ENCODE data around the gene TNFSF9. TPM values are rescaled to one million over a fixed set of nuclear protein-coding genes. Genes with fewer than 3 reads are reported as not detected.
"Not testable (repeated sequence)": the region's sequence is repeated elsewhere in the genome, so short reads cannot be mapped to it uniquely, and the experiment has no call there.

The TNFSF9 gene
- total RNA-seq, 1 donor from 2014 or later = 3.0 TPM

GRCh38 chr19:6564393-6564792 is 33.6 kb downstream of the TNFSF9 start:
- Mint-ChIP-seq H3K27me3 (ENCODE audit: unreplicated experiment) (no peaks in the 10 kb centered on the region), H3K9me3 (ENCODE audit: unreplicated experiment) (peaks cover 13% of the 10 kb centered on the region), H3K36me3 (ENCODE audit: low read depth, unreplicated experiment) (no peaks in the 10 kb centered on the region), H3K4me1 (ENCODE audit: unreplicated experiment) (no peaks in the 10 kb centered on the region), H3K27ac (ENCODE audit: unreplicated experiment) (no peak overlapping the region), H3K4me3 (ENCODE audit: unreplicated experiment) (no peak overlapping the region)
- no peak for TF ChIP-seq CTCF (IDR thresholded peaks at IDR 0.05; ENCODE audit: unreplicated experiment)
- DNase-seq (ENCODE audit: low spot score) = no peak

GRCh38 chr19:6566727-6567126 is 35.9 kb downstream of the TNFSF9 start:
- DNase-seq (ENCODE audit: low spot score); H3K4me1 Mint-ChIP-seq (ENCODE audit: unreplicated experiment); H3K27ac Mint-ChIP-seq (ENCODE audit: unreplicated experiment); H3K27me3 Mint-ChIP-seq (ENCODE audit: unreplicated experiment); H3K36me3 Mint-ChIP-seq (ENCODE audit: low read depth, unreplicated experiment); H3K4me3 Mint-ChIP-seq (ENCODE audit: unreplicated experiment): not testable (repeated sequence)
- peaks cover 18% of the 10 kb centered on the region for H3K9me3 Mint-ChIP-seq (ENCODE audit: unreplicated experiment)

- no peak for DNase-seq (ENCODE audit: low spot score)
- TF ChIP-seq CTCF (IDR thresholded peaks at IDR 0.05; ENCODE audit: unreplicated experiment) = no peak
- Mint-ChIP-seq H3K36me3 (ENCODE audit: low read depth, unreplicated experiment) (no peaks in the 10 kb centered on the region), H3K4me1 (ENCODE audit: unreplicated experiment) (no peaks in the 10 kb centered on the region), H3K4me3 (ENCODE audit: unreplicated experiment) (no peak overlapping the region), H3K27ac (ENCODE audit: unreplicated experiment) (no peak overlapping the region), H3K9me3 (ENCODE audit: unreplicated experiment) (peaks cover 18% of the 10 kb centered on the region), H3K27me3 (ENCODE audit: unreplicated experiment) (peaks cover 7% of the 10 kb centered on the region)
Measured at GRCh38 chr19:6568010-6568526, 37.2 kb downstream of the TNFSF9 start.

- H3K36me3 Mint-ChIP-seq (ENCODE audit: low read depth, unreplicated experiment) = no peaks in the 10 kb centered on the region
- no peak overlapping the region for H3K27ac Mint-ChIP-seq (ENCODE audit: unreplicated experiment)
Measured at GRCh38 chr19:6568816-6569215, 38.0 kb downstream of the TNFSF9 start.

GRCh38 chr19:6570764-6571163 is 39.9 kb downstream of the TNFSF9 start:
- H3K4me3 Mint-ChIP-seq (ENCODE audit: unreplicated experiment) = no peak overlapping the region
- H3K36me3 Mint-ChIP-seq (ENCODE audit: low read depth, unreplicated experiment) = no peaks in the 10 kb centered on the region
- H3K9me3 Mint-ChIP-seq (ENCODE audit: unreplicated experiment) = peaks cover 5% of the 10 kb centered on the region
- H3K4me1 Mint-ChIP-seq (ENCODE audit: unreplicated experiment) = no peaks in the 10 kb centered on the region
- TF ChIP-seq CTCF (IDR thresholded peaks at IDR 0.05; ENCODE audit: unreplicated experiment) = no peak
- H3K27ac Mint-ChIP-seq (ENCODE audit: unreplicated experiment) = no peak overlapping the region
- peaks cover 7% of the 10 kb centered on the region for H3K27me3 Mint-ChIP-seq (ENCODE audit: unreplicated experiment)
- no peak for DNase-seq (ENCODE audit: low spot score)

More at GRCh38 chr19:6568816-6569215, 38.0 kb downstream of the TNFSF9 start:
- no peak for TF ChIP-seq CTCF (IDR thresholded peaks at IDR 0.05; ENCODE audit: unreplicated experiment)
- Mint-ChIP-seq H3K4me3 (ENCODE audit: unreplicated experiment) (no peak overlapping the region), H3K27me3 (ENCODE audit: unreplicated experiment) (peaks cover 7% of the 10 kb centered on the region), H3K9me3 (ENCODE audit: unreplicated experiment) (peaks cover 16% of the 10 kb centered on the region), H3K4me1 (ENCODE audit: unreplicated experiment) (no peaks in the 10 kb centered on the region)
- no peak for DNase-seq (ENCODE audit: low spot score)

Data from endothelial cell (in vitro differentiated cells).